ENCODE results near the gene ADGRF1.

DNA sequence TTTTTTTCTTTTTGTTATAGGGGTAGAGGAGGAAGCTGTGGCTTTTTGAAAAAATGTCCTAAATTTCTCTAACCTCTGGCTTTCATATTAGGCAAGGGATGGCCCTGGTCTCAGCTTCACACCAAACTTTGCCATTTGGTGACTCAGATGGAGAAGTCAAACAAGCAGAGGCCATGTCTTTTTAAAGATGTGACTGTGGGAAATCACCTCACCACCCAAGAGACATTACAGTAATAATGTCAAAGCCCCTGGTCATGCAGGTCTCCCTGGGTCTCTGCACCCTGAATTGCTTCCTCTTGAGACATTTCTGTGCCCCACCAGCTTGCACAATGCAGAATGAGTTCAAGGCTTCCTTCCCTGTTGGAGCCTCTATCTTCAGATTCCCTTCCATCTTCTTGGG is 80.9 kb downstream of the ADGRF1 start:
- TF ChIP-seq, protein P1, sequence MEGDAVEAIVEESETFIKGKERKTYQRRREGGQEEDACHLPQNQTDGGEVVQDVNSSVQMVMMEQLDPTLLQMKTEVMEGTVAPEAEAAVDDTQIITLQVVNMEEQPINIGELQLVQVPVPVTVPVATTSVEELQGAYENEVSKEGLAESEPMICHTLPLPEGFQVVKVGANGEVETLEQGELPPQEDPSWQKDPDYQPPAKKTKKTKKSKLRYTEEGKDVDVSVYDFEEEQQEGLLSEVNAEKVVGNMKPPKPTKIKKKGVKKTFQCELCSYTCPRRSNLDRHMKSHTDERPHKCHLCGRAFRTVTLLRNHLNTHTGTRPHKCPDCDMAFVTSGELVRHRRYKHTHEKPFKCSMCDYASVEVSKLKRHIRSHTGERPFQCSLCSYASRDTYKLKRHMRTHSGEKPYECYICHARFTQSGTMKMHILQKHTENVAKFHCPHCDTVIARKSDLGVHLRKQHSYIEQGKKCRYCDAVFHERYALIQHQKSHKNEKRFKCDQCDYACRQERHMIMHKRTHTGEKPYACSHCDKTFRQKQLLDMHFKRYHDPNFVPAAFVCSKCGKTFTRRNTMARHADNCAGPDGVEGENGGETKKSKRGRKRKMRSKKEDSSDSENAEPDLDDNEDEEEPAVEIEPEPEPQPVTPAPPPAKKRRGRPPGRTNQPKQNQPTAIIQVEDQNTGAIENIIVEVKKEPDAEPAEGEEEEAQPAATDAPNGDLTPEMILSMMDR (IDR thresholded peaks at IDR 0.05; ENCODE audit: insufficient read depth, low read length, poor library complexity, severe bottlenecking), result no peak
- TF ChIP-seq EZH2phosphoT487 (conservative IDR thresholded peaks at IDR 0.05; ENCODE audit: low read length), result no peak
